Measurements from ENCODE around the gene DNAJC21.
"Not testable (repeated sequence)": the region's sequence is repeated elsewhere in the genome, so short reads cannot be mapped to it uniquely, and the experiment has no call there.

DNAJC21 gene

GRCh38 chr5:34923256-34923655 is 6.1 kb upstream of the DNAJC21 start:
- not testable (repeated sequence) for DNase-seq (ENCODE audit: low read depth, low spot score)

GRCh38 chr5:34923694-34924461 is 5.5 kb upstream of the DNAJC21 start:
- no peak for DNase-seq (ENCODE audit: low read depth, low spot score)

- no peak for DNase-seq (ENCODE audit: low read depth, low spot score)
Measured at GRCh38 chr5:34924462-34924765, 4.9 kb upstream of the DNAJC21 start.

GRCh38 chr5:34926318-34926888 is 3.0 kb upstream of the DNAJC21 start:
- DNase-seq (ENCODE audit: low read depth, low spot score): no peak

GRCh38 chr5:34927785-34928184 is 1.6 kb upstream of the DNAJC21 start:
- DNase-seq (ENCODE audit: low read depth, low spot score): no peak

GRCh38 chr5:34928267-34928666 is 1.1 kb upstream of the DNAJC21 start:
- no peak for DNase-seq (ENCODE audit: low read depth, low spot score)

GRCh38 chr5:34929720-34930461 is 532 bp downstream of the DNAJC21 start:
- no peak for DNase-seq (ENCODE audit: low read depth, low spot score)

GRCh38 chr5:34930462-34930844 is 1.1 kb downstream of the DNAJC21 start:
- no peak for DNase-seq (ENCODE audit: low read depth, low spot score)

GRCh38 chr5:34930870-34931269 is 1.5 kb downstream of the DNAJC21 start:
- no peak for DNase-seq (ENCODE audit: low read depth, low spot score)

GRCh38 chr5:34932947-34933346 is 3.6 kb downstream of the DNAJC21 start:
- no peak for DNase-seq (ENCODE audit: low read depth, low spot score)

GRCh38 chr5:34941936-34942335 is 12.6 kb downstream of the DNAJC21 start:
- no peak for DNase-seq (ENCODE audit: low read depth, low spot score)

- DNase-seq (ENCODE audit: low read depth, low spot score): no peak
Measured at GRCh38 chr5:34944044-34944443, 14.7 kb downstream of the DNAJC21 start.

GRCh38 chr5:34944460-34945047 is 15.2 kb downstream of the DNAJC21 start:
- no peak for DNase-seq (ENCODE audit: low read depth, low spot score)

- DNase-seq (ENCODE audit: low read depth, low spot score): no peak
Measured at GRCh38 chr5:34957321-34957720, 28.0 kb downstream of the DNAJC21 start.

- DNase-seq (ENCODE audit: low read depth, low spot score): no peak
Measured at GRCh38 chr5:34957857-34958690, 28.7 kb downstream of the DNAJC21 start.

GRCh38 chr5:34959323-34959722 is 30.0 kb downstream of the DNAJC21 start:
- no peak for DNase-seq (ENCODE audit: low read depth, low spot score)

- DNase-seq (ENCODE audit: low read depth, low spot score): no peak
Measured at GRCh38 chr5:34967540-34967939, 38.2 kb downstream of the DNAJC21 start.

- DNase-seq (ENCODE audit: low read depth, low spot score): no peak
Measured at GRCh38 chr5:34968258-34968657, 38.9 kb downstream of the DNAJC21 start.

GRCh38 chr5:34970552-34970951 is 41.2 kb downstream of the DNAJC21 start:
- no peak for DNase-seq (ENCODE audit: low read depth, low spot score)

GRCh38 chr5:34971655-34972054 is 42.3 kb downstream of the DNAJC21 start:
- not testable (repeated sequence) for DNase-seq (ENCODE audit: low read depth, low spot score)

GRCh38 chr5:34976347-34976746 is 47.0 kb downstream of the DNAJC21 start:
- no peak for DNase-seq (ENCODE audit: low read depth, low spot score)

All from smooth muscle cell of the brain vasculature (primary cell).